HG02623 (cell line): ENCODE results near the gene SOX9.
"Not testable (repeated sequence)": the region's sequence is repeated elsewhere in the genome, so short reads cannot be mapped to it uniquely, and the experiment has no call there.

ENCODE experiments used
- ATAC-seq: cut with Tn5 transposase; IDR thresholded peaks from one replicate; pipeline ENCODE4 v1.9.1; 2021; ENCODE audit warnings: moderate library complexity; ENCODE audit not compliant: unreplicated experiment

The SOX9 gene

DNA sequence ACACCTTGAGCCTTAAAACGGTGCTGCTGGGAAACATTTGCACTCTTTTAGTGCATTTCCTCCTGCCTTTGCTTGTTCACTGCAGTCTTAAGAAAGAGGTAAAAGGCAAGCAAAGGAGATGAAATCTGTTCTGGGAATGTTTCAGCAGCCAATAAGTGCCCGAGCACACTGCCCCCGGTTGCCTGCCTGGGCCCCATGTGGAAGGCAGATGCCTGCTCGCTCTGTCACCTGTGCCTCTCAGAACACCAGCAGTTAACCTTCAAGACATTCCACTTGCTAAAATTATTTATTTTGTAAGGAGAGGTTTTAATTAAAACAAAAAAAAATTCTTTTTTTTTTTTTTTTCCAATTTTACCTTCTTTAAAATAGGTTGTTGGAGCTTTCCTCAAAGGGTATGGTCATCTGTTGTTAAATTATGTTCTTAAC lies 4.4 kb downstream of the SOX9 start:
- ATAC-seq, result no peak

DNA sequence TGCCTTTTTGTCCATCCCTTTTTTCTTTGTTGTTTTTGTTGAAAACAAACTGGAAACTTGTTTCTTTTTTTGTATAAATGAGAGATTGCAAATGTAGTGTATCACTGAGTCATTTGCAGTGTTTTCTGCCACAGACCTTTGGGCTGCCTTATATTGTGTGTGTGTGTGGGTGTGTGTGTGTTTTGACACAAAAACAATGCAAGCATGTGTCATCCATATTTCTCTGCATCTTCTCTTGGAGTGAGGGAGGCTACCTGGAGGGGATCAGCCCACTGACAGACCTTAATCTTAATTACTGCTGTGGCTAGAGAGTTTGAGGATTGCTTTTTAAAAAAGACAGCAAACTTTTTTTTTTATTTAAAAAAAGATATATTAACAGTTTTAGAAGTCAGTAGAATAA lies 4.9 kb downstream of the SOX9 start:
- no peak for ATAC-seq

DNA sequence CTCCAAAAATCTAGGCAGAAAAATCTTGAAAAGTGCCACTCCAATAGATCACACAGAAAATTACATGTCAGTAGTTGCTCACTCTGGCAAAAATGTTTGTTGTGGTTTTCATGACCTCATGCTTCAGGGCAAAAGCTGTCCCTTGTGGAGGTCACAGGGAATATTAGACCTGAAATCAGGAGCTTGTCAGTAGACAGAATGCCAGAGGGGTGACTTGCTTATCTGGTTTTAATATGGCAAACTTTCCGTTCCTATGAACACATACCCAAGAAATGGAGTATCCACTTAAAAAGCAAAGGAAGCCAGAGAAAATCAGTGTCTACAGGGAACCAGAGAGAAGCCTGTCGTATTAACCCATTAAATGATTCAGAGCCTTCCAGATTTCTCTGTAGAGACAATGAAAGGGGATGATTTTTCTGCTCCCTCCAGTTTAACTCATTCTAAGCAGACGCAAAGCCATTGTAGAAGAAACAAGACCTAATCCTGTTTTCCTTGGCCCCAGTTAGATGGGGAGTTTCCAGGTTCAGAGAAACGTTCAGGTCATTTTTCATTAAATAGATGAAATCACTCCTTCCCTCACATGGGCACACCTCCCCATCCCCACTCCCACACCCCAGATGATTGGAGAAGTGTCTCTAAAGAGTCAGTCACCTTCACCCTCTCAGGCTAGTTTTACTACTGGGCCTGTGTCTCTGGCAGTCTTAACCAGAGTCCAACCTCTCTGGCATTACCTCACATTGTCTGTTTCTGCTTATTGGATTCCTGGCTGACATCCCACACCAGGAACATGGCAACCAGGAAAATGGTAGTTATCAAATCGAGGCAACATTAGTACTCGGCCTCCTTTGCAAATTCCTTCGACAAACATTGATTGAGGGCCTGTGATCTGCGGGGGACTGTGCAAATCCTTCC lies 6.0 kb downstream of the SOX9 start:
- no peak for ATAC-seq

DNA sequence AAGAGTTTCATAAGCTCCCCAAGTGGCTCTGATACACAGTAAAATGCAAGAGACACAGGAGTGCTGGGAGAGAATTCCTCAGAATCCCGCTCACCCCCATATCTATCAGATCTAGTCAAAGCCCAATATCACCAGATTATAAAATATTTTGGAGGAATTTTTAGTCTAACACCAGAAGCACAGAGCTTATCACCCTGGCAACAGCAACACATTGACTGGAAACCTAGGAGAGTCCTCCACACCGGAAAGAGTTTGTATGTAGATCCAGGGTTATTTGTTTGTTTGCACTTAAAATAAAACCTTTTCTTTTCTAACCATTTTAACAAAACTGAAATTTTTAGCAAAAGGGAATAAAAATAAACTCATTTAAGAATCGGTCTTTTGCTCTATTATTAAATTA lies 7.2 kb downstream of the SOX9 start:
- no peak for ATAC-seq

DNA sequence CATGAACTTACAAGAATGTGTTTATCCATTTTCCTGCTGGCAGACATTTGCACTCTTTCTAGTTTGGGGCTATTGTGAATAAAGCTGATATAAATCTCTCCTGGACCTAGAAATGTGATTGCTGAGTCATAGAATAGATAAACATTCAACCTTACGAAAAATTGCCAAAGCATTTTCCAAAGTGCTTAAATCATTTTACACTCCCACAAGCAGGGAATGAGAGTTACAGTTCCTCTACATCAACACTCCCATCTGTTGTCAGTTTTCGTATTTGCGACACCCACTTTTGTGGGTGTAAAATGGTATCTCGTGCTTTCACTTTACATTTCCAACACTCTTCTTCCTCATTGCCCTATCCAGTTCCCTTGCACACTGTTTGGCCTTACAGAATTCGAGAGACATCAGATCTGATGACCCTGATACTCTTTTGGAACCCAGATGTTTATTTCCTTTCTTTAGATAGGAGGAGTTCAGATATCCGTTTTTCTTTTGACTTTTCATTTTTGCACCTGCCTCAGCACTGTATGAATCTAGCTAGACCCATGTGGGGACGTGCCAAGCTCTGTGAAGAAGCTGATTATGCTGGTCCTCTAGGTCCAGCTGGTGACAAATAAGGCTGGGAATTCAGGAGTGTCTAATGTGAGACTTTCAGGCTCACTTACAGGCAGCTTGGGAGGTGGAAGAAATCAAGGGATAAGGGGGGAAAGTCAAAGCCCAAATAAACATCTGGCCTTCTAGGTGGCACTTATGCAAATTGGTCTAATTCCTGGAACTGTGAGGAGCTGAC lies 14.0 kb downstream of the SOX9 start:
- ATAC-seq, result no peak

DNA sequence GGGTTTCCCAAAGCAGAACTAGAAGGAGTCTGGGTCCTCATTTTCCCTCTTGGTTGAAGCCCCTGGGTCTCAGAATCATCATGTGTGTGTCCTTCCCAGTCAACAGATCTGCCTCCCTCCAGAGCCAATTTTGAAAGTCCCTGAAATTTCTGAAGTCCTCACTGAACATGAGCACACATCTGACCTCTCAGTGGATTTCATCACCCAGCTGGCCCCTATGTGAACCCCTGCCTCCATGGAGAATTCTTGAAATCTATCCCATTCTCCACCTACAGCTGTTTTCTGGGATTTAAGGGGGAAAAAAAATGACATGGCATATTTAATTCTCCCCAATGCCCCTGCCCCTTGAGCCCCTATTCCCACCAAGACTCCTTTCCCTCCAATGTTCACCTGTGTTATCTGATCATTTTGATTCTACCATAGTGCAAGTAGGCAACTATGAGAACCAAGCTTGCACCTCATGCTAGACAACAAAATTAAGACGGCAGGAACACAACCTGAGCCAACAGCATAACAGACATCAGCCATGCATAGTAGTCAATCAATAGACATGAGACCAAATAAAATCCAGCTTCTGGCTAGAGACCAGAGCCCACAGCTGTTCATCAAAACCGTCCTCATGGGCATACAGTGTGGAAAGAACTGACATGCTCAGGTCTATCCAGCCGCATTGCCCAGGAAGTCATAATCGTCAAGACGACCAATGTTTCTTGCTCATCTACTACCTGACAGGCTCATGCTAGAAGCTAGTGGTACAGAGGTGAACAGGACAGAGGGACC lies 14.9 kb downstream of the SOX9 start:
- ATAC-seq, result no peak

DNA sequence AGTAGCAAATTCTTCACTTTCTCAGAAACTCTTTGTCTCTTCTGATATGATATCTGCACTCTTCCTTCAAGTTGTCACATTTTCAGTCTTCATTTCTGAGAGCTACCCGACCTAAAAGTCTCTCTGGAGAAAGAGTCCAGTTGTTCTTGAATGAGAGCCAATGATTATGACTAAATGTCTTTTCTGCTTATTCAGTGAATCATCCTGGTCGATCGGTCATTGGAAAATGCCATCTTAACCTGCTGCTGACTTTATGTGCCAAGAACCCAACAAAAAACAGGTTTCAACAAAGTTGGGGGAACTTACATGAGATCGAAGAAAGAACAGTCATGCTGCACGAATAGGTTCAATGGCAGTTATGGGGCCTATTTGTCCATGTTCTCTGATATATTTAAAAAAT lies 15.9 kb downstream of the SOX9 start:
- no peak for ATAC-seq

DNA sequence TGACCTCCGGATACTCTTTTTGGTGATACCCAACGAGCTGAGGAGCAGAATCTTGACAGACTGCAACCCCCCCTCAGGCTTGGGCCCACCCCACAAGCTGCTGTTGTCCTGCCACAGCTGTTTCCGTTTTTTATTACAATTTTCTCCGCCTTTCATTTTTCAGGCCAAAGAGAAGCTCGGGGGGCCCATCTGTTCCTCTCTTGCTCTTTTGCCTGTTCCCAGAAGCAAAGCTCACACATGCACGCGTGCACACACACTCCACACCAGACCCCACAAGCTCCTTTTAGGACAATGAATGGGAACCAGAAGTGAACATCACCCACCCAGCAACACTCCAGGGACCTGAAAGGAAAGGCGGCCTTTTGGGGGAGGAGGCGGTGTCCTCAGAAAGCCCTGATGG lies 16.3 kb downstream of the SOX9 start:
- no peak for ATAC-seq

DNA sequence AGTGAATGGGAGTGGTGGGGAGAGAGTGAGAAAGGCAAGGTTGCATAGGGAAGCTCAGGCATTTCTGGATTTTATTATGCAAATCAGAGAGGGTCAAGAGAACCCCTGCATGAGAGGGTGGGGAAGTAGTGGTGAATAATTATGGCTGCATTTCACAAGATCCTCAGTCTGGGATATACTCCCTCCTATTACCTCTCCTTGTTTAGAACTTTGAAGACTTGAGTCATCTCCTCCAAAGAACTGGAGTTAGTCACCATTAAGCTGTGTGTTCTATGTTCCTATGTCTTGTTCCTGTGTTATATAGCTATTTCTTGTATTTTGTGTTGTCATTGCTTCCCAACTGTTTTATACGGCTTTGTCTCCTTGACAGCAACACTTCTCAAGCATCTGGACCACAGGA lies 18.4 kb downstream of the SOX9 start:
- ATAC-seq, result no peak

DNA sequence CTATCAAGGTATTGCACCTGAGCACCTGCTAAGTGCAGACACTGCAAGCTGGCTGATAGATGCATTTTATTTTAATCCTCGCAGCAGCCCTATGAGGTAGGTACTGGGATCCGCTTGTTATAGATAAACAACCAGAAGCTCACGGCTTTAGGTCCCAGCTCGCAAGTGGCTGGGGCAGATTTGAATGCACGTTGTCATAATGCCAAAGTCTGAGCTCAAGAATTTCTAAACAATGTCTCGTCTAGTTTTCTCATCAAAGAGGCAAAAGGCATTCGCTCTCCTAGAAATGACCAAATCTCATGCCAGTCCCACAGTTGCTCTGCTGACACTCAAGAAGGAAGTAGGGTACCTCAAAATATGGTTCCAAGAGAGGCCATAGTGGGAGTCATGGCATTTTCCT lies 20.5 kb downstream of the SOX9 start:
- no peak for ATAC-seq

DNA sequence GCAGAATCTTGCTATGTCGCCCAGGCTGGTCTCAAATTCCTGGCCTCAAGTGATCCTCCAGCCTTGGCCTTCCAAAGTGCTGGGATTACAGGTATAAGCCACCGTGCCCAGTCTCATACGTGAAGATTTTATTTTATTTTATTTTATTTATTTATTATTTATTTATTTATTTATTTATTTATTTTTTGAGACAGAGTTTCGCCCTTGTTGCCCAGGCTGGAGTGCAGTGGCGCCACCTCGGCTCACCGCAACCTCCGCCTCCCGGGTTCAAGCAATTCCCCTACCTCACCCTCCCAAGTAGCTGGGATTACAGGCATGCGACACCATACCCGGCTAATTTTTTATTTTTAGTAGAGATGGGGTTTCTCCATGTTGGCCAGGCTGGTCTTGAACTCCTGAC lies 21.3 kb downstream of the SOX9 start:
- not testable (repeated sequence) for ATAC-seq

DNA sequence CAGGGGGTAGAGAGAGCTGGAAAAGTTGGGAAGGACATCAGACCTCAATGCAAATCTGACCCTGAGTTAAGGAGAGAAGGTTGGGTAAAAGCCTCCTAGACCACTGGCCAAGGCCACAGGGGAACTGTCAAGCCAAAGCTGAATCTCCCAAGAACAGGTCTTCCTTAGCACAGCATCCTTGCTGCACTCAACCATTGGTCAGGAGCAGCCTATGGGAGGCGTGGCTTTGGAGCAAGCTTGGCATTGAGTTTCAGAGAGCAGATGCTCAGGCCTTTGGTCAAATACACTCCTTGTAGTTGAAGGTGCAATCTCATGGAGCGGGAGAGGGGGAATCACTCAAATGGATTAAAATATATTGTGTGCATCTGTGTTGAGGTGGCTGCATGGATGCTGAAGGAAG lies 21.8 kb downstream of the SOX9 start:
- ATAC-seq, result no peak

DNA sequence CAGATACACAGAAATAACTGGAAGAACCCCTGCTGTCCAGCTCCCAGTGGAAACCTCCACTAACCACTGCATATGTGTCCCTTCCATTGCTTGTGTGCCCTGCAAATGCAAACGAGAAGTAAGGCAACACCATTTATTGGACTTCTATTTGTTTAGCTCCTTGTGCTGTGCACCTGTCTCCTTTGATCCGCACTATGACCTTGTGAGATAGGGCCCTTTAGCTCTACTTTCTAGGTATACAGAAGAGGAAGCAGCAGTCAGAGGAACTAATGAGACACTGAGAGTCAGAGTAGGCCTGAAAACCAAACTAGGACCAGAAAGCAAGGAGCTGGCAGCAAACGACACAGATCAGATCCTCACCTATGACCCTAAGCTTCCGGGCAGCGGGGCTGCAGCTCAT lies 22.4 kb downstream of the SOX9 start:
- ATAC-seq, result no peak

DNA sequence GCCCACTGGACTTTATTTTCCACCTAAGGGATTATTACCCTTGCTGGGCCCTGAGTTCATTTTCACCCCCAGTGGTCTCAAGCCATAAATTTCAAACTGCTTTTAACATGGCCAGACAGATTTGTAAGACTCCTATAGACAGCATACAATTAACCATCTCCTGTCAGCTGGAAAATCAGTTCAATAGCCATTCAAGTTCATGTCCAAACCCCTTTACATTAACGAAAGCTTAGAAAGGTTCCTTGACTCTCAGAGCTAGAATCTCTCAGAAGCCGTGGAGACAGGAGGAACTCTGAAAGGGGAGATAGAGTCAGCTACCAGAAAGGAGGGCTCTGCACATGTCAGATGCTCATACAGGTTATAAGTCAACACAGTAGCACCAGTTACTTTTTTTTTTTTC lies 23.3 kb downstream of the SOX9 start:
- ATAC-seq, result no peak

DNA sequence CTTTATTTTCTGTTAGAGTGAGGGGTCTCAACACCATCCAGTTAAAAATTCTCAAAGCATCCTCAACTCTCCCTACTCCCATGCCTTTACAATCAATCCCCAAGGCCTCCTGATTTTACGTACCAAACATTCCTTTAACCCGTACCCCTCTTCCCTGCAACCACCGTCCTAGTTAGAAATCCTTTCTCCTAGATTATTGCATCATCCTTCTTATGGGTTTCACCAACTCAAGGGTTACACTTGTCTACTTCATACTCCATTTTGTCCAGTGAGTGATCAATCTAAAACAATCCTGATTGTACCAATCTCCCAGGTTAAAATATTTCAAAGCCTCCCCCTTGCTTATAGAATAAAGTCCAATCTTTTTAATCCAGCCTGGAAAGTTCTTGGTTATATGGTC lies 24.7 kb downstream of the SOX9 start:
- ATAC-seq, result no peak

DNA sequence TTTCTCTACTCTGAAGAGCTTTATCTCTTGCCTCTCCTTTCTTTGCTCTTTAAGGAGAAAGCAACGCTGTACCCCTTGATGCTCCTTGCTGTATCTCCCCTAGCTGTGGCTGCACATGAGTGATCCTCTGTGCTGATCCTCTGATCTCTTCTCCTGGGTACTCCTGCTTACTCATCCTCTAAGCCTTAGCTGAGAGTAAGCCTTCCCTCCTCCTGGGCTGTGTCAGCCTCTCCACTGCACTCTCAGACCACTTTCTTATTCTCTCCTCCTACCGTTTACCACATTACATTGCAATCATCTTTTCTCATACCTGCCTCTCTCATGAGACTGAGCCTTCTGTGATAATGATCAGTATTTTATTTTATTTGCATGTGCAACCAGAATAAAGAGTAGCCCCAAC lies 25.1 kb downstream of the SOX9 start:
- no peak for ATAC-seq

DNA sequence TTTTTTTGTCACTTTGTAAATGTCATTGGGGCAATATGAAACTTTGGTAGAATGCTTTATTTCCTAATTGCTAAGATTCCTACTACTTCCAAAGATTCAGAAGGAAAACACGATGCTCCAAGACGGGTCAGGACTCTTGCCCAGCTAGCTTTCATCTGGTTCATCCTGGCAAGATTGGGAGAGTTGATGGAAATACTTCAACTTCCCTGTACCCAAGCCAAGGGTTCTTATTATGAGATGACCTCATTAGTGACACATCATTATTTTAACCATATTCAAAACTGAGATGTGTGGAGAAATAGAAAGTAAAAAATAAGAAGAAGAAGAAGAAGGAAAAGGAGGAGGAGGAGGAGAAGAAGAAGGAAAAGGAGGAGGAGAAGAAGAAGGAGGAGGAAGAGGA lies 25.6 kb downstream of the SOX9 start:
- no peak for ATAC-seq

DNA sequence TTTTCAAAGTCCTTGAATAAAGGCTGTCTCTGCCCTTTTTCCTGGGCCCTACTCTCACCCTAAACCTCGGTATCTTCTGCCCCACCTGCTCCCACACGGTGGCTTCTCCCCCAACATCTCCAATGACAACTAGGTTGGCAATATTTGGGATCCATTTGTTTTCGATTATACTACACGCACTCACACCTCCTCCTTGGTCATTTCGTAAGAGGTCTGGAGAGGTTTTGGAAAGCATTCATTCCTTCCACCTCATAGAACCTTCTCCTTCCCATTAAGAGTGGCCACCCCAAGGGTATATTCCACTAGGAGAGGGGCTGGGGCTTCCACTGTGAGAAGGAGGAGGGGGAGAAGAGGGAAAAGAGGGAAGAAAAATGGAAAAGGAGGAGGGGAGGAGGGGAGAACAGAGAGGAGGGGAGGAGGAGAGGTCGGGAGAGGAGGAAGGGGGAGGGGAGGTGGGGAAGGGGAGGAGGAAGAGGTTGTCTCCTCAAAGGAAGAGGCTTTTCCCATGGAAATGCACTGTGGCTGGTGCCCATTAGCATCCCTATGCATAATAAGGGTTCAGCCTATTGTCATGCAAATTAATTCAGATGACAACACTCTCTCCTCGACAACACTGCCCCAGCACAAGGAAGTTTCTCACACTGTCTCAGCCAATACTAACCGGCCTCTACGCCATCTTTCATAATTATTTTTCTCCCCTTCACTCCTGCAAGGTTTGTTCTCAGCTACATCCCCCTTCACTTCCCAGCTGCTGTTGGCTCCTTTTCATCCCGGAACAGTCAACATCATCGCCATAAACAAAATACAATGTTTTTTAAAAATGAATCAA lies 30.0 kb downstream of the SOX9 start:
- ATAC-seq, result no peak

DNA sequence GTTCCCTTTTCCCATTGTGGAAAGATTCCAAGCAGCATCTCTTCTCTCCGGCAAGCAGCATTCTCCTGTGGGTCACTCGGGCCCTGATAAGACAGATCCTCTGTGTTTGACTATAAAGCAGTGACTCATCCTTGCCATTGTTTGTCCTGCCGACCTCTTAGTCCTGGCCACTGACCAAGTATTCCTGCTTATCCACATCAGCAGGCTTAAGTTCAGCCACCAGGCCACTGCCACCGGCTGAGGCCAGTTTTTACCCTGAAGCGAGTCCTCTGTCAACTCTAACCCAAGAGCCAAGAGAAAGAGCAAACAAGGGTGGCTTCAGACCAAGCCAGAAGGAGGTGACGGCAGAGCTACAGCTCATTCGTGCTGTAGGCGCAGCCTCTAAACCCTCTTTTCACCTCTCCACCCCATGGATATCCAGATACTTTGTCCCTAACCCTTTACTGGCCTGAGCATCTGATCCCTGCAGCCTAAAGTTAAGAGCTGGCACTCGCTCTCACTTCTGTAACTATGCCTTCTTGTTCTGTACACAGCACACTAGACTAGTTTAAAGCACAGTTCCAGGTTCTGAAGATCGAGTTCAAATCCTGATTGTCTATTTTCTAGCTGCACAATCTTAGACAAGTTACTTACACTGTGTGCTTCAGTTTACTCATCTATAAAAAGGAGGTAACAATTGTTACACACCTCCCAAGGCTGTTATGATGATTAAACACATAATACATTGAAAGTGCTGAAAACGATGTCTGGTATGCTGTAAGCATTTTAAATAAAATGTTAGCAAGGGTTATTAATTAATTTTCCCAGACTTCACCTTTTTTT lies 31.0 kb downstream of the SOX9 start:
- no peak for ATAC-seq
